ENCODE measurements around the gene PLA2G4B.

DNA sequence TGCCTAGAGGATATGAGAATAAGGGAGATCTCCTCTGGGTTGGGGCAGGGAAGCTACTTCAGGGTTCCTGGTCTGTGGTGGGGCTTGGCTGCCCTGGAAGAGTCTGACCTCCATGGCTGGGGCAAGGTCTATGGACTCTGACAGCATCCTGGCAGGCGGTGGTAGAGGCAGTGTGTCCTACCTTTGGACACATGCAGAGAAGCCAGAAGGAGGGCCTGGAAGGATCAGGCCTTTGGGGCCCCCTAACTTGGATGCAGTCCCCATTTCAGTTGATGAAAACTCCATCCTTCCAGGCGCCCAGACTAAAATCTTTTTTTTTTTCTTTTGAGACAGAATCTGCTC is 44.8 kb downstream of the PLA2G4B start:
- TF ChIP-seq, protein P1, sequence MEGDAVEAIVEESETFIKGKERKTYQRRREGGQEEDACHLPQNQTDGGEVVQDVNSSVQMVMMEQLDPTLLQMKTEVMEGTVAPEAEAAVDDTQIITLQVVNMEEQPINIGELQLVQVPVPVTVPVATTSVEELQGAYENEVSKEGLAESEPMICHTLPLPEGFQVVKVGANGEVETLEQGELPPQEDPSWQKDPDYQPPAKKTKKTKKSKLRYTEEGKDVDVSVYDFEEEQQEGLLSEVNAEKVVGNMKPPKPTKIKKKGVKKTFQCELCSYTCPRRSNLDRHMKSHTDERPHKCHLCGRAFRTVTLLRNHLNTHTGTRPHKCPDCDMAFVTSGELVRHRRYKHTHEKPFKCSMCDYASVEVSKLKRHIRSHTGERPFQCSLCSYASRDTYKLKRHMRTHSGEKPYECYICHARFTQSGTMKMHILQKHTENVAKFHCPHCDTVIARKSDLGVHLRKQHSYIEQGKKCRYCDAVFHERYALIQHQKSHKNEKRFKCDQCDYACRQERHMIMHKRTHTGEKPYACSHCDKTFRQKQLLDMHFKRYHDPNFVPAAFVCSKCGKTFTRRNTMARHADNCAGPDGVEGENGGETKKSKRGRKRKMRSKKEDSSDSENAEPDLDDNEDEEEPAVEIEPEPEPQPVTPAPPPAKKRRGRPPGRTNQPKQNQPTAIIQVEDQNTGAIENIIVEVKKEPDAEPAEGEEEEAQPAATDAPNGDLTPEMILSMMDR (IDR thresholded peaks at IDR 0.05; ENCODE audit: low read depth, low read length), result no peak
- TF ChIP-seq EZH2phosphoT487 (IDR thresholded peaks at IDR 0.05; ENCODE audit: low read depth), result no peak
